ENCODE data around the gene PSMB11. TPM values are rescaled to one million over a fixed set of nuclear protein-coding genes. Genes with fewer than 3 reads are reported as not detected.

Gene PSMB11
- total RNA-seq, 1 donor from 2014 or later: not detected

DNA sequence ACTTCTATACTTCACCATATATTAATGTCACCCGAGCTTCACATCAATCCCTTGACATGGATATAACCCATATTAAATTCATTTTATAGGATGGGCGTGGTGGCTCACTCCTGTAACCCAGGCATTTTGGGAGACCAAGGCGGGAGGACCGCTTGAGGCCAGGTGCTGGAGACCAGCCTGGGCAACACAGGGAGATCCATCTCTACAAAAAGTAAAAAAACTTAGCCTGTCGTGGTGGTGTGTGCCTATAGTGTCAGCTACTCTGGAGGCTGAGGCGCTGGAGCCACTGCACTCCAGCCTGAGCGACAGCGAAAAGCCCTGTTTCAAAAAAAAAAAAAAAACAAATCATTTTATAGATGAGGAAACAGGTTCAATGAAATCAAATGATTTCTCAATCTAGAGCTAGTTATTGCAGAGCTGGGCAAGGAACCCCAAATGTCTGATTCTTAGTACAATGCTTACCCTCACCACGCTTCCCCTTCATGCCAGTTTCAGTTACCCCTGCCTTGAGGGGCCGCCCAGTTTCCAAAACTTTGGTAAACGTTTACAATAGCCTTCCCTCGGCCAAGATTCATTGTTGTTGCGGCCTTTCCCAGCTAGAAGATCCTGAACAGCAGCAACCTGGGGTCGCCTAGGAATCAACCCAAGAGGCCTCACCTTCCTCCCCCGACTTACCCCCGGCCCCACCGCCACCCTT lies 8.1 kb upstream of the PSMB11 start:
- no peaks in the 10 kb centered on the region for H3K9me3 Mint-ChIP-seq
- peak overlapping the region; percentile 76 for H3K27ac Mint-ChIP-seq (ENCODE audit: unreplicated experiment)
- DNase-seq (ENCODE audit: low read depth, low spot score): no peak
- H3K4me1 Mint-ChIP-seq: peaks cover 29% of the 10 kb centered on the region
- H3K4me3 Mint-ChIP-seq: peak overlapping the region; percentile 84
- no peak for TF ChIP-seq CTCF (conservative IDR thresholded peaks at IDR 0.05)
- H3K27me3 Mint-ChIP-seq (ENCODE audit: low read depth): no peaks in the 10 kb centered on the region
- peaks cover 15% of the 10 kb centered on the region for H3K36me3 Mint-ChIP-seq (ENCODE audit: low read depth)

DNA sequence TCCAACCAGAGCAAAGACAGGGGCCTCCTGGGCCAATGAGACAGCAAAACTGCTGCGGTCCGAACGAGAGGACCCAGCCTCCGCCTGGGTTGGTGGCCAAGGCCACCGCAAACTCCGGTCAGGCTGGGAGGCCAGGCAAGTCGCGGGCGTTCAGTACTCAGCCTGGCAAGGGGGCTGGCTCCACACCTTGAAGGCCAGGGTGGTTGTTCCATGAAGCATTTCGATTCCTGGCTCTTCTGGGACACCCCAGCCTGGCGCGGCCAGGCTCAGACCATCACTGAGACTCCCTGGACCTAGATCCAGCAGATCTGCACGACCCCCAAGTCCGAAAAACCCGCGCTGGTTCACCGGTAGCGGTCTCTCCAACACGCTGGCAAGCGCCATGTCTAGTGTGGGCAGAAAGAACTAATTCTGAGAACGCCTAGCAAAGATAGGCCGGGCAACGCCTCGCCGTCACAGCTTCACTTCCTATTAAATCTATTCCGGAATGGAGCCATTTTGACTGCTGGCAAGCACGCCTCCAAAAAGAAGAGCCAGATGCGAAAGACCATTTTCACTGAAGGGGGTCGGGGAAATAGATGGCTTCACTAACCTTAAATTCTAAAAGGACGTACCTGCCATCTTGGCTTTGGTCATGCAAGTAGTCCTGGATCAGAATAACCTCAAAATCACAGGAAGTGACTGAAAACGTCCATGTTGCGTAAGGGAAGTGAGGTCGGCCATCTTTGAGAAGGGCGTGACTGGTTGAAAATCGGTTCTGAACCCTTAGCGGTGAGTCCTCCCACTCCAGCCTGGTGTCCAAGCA lies 7.3 kb upstream of the PSMB11 start, which contains the start of gene PSMB5:
TSS of gene PSMB5 (minus strand) at position 403 of the 805 bp plus-strand sequence. CDS start at position 384, 19 bp downstream.
- peak; percentile 21 for TF ChIP-seq CTCF (conservative IDR thresholded peaks at IDR 0.05)
- H3K27ac Mint-ChIP-seq (ENCODE audit: unreplicated experiment): peak within 1 kb of the TSS; percentile 76
- peaks cover 25% of the 10 kb centered on the region for H3K4me1 Mint-ChIP-seq
- no peaks in the 10 kb centered on the region for H3K9me3 Mint-ChIP-seq
- no peaks in the 10 kb centered on the region for H3K27me3 Mint-ChIP-seq (ENCODE audit: low read depth)
- DNase-seq (ENCODE audit: low read depth, low spot score): peak; percentile 75
- peaks cover 10% of the 10 kb centered on the region for H3K36me3 Mint-ChIP-seq (ENCODE audit: low read depth)
- H3K4me3 Mint-ChIP-seq: peak within 1 kb of the TSS; percentile 84

DNA sequence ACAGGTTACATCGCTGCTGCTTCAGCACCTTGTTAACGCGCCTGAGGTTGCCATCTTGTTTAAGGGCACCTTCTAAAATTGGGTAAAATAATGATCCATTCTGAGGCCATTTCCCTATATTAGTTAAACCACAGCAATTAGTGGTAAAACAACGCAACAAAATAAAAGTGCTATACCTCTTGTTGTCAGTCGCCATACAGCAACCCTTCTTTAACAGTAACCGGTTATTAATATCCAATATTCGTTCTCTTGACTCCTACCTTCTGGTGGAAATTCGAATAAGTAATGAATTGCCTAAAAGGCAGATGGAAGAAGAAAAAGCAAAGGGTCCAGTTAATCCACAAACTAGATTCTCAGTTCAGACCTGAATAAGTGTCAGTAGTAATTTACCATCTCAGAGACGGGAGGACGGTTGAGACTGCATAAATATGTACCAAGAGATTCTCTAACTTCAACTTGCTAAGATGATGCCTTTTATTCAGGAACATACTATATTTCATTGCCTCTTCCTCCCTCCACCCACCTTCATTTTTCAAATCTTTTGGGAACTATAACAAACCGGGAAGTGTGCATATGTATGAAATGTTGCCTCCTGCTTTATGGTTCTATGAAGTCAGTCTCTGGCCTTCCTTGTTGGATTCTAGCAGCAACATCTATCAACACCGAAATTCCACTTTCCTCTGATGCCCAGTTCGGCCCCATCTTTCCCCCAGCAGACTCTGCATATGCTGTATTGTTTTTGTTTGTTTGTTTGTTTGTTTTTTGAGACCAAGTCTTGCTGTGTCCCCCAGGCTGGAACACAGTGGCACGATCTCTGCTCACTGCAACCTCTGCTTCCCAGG lies 6.5 kb upstream of the PSMB11 start:
- Mint-ChIP-seq H3K36me3 (ENCODE audit: low read depth) (peaks cover 10% of the 10 kb centered on the region), H3K9me3 (no peaks in the 10 kb centered on the region), H3K4me1 (peaks cover 25% of the 10 kb centered on the region), H3K27ac (ENCODE audit: unreplicated experiment) (peak overlapping the region; percentile 76), H3K4me3 (peak overlapping the region; percentile 84), H3K27me3 (ENCODE audit: low read depth) (no peaks in the 10 kb centered on the region)
- DNase-seq (ENCODE audit: low read depth, low spot score): no peak
- no peak for TF ChIP-seq CTCF (conservative IDR thresholded peaks at IDR 0.05)

DNA sequence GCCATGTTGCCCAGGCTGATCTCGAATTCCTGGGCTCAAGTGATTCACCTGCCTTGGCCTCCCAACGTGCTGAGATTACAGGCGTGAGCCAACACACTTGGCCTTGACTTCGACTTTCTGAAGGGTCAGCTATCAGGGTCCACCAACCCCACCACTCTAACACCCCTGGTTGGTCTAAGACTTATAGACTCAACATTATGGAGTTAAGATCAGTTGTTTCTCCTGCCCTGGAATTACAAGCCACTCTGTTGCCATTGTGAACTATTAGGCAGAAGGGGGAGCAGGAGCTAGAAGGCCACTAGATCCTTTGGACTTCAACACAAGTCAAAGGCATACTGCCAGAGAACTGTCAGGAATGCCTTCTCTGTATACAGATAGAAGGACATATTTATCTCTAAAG lies 1.9 kb upstream of the PSMB11 start:
- Mint-ChIP-seq H3K27ac (ENCODE audit: unreplicated experiment) (peak overlapping the region; percentile 57), H3K36me3 (ENCODE audit: low read depth) (no peaks in the 10 kb centered on the region), H3K9me3 (no peaks in the 10 kb centered on the region), H3K4me3 (no peak overlapping the region), H3K27me3 (ENCODE audit: low read depth) (no peaks in the 10 kb centered on the region), H3K4me1 (peaks cover 12% of the 10 kb centered on the region)
- no peak for DNase-seq (ENCODE audit: low read depth, low spot score)
- no peak for TF ChIP-seq CTCF (conservative IDR thresholded peaks at IDR 0.05)

DNA sequence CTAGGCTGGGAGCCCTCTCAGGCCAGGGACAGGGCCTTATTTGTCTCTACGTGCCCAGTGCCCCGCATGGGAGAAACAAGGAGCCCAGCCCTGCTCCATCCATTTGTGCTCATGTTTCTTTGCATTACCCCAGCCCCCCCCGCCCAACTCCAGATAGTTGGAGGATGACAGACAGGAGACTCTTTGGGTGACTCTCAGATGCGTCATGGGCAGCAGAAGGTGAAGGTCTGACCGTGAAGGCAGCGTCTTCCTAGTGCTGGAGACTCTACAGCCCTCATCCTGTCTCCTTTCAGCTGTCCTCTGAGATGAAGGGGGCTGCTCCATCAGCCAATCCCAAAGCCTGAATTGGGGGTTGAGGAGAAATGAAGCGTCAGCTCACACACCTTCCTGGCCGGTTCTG lies 283 bp upstream of the PSMB11 start:
- Mint-ChIP-seq H3K27me3 (ENCODE audit: low read depth) (no peaks in the 10 kb centered on the region), H3K9me3 (no peaks in the 10 kb centered on the region), H3K4me3 (no peak overlapping the region), H3K27ac (ENCODE audit: unreplicated experiment) (no peak overlapping the region), H3K4me1 (peaks cover 4% of the 10 kb centered on the region), H3K36me3 (ENCODE audit: low read depth) (no peaks in the 10 kb centered on the region)
- no peak for DNase-seq (ENCODE audit: low read depth, low spot score)
- no peak for TF ChIP-seq CTCF (conservative IDR thresholded peaks at IDR 0.05)
